Neuronal stem cell (in vitro differentiated cells): Measurements from ENCODE around the gene HOXA5.

Source experiments
- DNase-seq: peaks from one replicate; pipeline ENCODE4 v3.0.0-alpha.2; 2013; ENCODE audit warnings: low spot score
- H2AFZ ChIP-seq: one replicate; pipeline ENCODE4 v1.6.1; 2013; ENCODE audit warnings: mild to moderate bottlenecking, low read length, inconsistent platforms
- H2AK5ac ChIP-seq: 2 replicates; pipeline ENCODE4 v1.6.1; 2013; ENCODE audit warnings: low read depth, mild to moderate bottlenecking, inconsistent platforms, low read length, moderate library complexity, mixed read lengths
- H2BK120ac ChIP-seq: 2 replicates; pipeline ENCODE4 v1.6.1; 2013; ENCODE audit warnings: low read depth, mild to moderate bottlenecking, inconsistent platforms, low read length, moderate library complexity, mixed read lengths
- H2BK12ac ChIP-seq: one replicate; pipeline ENCODE4 v1.6.1; 2013; ENCODE audit warnings: low read length, inconsistent platforms
- H2BK15ac ChIP-seq: 2 replicates; pipeline ENCODE4 v1.6.1; 2013; ENCODE audit warnings: mild to moderate bottlenecking, low read length, inconsistent platforms, mixed read lengths
- H2BK5ac ChIP-seq: one replicate; pipeline ENCODE4 v1.6.1; 2013; ENCODE audit warnings: inconsistent platforms, mild to moderate bottlenecking, low read length, moderate library complexity
- H3K14ac ChIP-seq: one replicate; pipeline ENCODE4 v1.6.1; 2013; ENCODE audit warnings: low read length, inconsistent platforms
- H3K18ac ChIP-seq: 2 replicates; pipeline ENCODE4 v1.6.1; 2013; ENCODE audit warnings: low read length, inconsistent platforms
- H3K23ac ChIP-seq: 2 replicates; pipeline ENCODE4 v1.6.1; 2013; ENCODE audit warnings: low read depth, mild to moderate bottlenecking, mixed read lengths, low read length, inconsistent platforms; ENCODE audit not compliant: poor library complexity
- H3K27ac ChIP-seq: replicated peaks from 3 replicates; pipeline ENCODE4 v1.5.1; 2013; ENCODE audit warnings: low read length, inconsistent platforms
- H3K27me3 ChIP-seq, 3 experiments: 2 replicates each; pipeline ENCODE4 v1.6.1; 2013; ENCODE audit warnings: low read length in 3 of 3, mild to moderate bottlenecking in 2 of 3, inconsistent platforms in 1 of 3, low read depth in 1 of 3, mixed read lengths in 1 of 3, moderate library complexity in 1 of 3; ENCODE audit not compliant: control insufficient read depth in 3 of 3, insufficient read depth in 3 of 3
- H3K36me3 ChIP-seq, 2 donors: replicated peaks in 1 of 2; 2 replicates each; pipeline ENCODE4 v1.6.1; 2013; ENCODE audit warnings: low read length in 2 of 2; ENCODE audit not compliant: control insufficient read depth in 2 of 2, insufficient read depth in 2 of 2
- H3K4ac ChIP-seq: 2 replicates; pipeline ENCODE4 v1.6.1; 2013; ENCODE audit warnings: inconsistent platforms, mild to moderate bottlenecking, low read length, moderate library complexity
- H3K4me1 ChIP-seq, 2 donors: 1 replicate in 1 of 2; 2 replicates in 1 of 2; pipeline ENCODE4 v1.6.1; 2013; ENCODE audit warnings: low read length in 2 of 2, low read depth in 1 of 2; ENCODE audit not compliant: control insufficient read depth in 2 of 2, insufficient read depth in 1 of 2
- H3K4me2 ChIP-seq: one replicate; pipeline ENCODE4 v1.6.1; 2013; ENCODE audit warnings: mild to moderate bottlenecking, low read length, inconsistent platforms; ENCODE audit not compliant: insufficient read depth, poor library complexity, severe bottlenecking
- H3K4me3 ChIP-seq, 2 donors: 2 replicates each; pipeline ENCODE4 v1.5.1; 2013; ENCODE audit warnings: low read length in 2 of 2, mild to moderate bottlenecking in 2 of 2, inconsistent platforms in 1 of 2, moderate library complexity in 1 of 2
- H3K79me1 ChIP-seq: one replicate; pipeline ENCODE4 v1.6.1; 2013; ENCODE audit warnings: low read depth, mild to moderate bottlenecking, inconsistent platforms, low read length, moderate library complexity
- H3K9ac ChIP-seq: one replicate; pipeline ENCODE4 v1.6.1; 2013; ENCODE audit warnings: mild to moderate bottlenecking, low read depth, low read length, inconsistent platforms; ENCODE audit not compliant: poor library complexity
- H3K9me3 ChIP-seq, 2 donors: replicated peaks in 1 of 2; 2 replicates each; pipeline versions ENCODE3 to v1.6.1; 2013; ENCODE audit warnings: low read length in 2 of 2, mild to moderate bottlenecking in 2 of 2, inconsistent platforms in 1 of 2, low read depth in 1 of 2, mixed read lengths in 1 of 2, moderate library complexity in 1 of 2; ENCODE audit not compliant: control insufficient read depth in 2 of 2, insufficient read depth in 1 of 2
- H4K8ac ChIP-seq: one replicate; pipeline ENCODE4 v1.6.1; 2013; ENCODE audit warnings: low read depth, mild to moderate bottlenecking, inconsistent platforms, low read length, moderate library complexity
- H4K91ac ChIP-seq: one replicate; pipeline ENCODE4 v1.6.1; 2013; ENCODE audit warnings: low read length, low read depth, mild to moderate bottlenecking, inconsistent platforms; ENCODE audit not compliant: poor library complexity
- WGBS, 2 donors: extraction: QIAGEN DNeasy Blood & Tissue Kit; methylation state at CpG; one replicate each; pipeline ENCODE4 v1.1.7; 2013; ENCODE audit warnings: missing lambda C conversion rate in 2 of 2, mixed read lengths in 1 of 2; ENCODE audit not compliant: insufficient read length in 2 of 2, insufficient replicate concordance in 1 of 2; ENCODE audit errors: extremely low coverage in 2 of 2; 5-methylcytosine and 5-hydroxymethylcytosine counted together

Gene HOXA5

DNA sequence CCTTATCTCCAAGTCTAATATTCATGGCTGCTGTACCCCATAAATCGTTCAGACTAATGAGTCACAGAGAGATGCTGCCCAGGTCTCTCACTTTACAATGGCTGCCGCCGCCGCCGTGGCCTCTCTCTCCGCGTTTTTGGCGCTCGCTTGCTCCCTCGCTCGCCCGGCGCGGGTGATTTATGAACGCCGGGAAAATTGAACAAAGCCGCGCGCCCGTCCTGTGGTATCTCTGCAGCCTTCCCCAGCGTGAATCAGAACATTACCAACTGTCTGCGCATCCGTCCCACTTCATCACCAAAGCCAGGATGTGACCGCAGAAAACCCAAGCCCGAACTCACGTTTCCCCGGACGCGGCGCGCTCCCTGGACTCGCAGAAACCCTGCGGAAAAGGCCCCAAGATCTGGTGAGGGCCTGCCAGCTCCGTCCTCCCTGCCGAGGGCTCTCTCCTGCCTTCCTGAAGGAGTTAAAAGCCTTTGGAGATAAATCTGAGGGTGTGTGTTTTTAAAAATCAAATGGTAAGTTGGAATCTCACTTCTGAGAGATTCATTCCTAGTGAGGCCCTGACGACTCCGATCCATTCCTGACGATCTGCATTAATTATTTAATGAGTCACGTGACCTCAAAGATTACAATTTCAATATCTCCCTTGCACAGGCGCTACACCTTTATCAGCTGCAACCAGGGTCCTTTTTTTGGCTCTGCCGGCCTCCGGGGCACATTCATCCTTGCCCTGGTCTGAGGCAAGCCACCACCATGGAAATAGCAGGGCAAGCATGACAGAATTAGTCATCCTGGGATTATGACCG is 19.2 kb downstream of the HOXA5 start:
- Histone ChIP-seq H3K9ac (no peak overlapping the region), H3K23ac (no peak overlapping the region), H3K18ac (no peak overlapping the region), H3K4me3 (peak overlapping the region in 1 of 2 donors; percentile 31), H2BK12ac (no peak overlapping the region), H3K36me3 (no peaks in the 10 kb centered on the region), H2BK15ac (no peak overlapping the region), H3K27me3 (peaks cover 49 to 99% (median 96%) of the 10 kb centered on the region in 3 experiments), H2AFZ (peak overlapping the region; percentile 59), H3K14ac (no peak overlapping the region), H3K79me1 (no peaks in the 10 kb centered on the region), H2AK5ac (no peak overlapping the region), H3K4me1 (no peaks in the 10 kb centered on the region), H3K4ac (no peak overlapping the region), H2BK120ac (no peak overlapping the region), H2BK5ac (no peak overlapping the region), H3K9me3 (peaks cover 0 to 5% of the 10 kb centered on the region in 2 donors), H4K8ac (no peak overlapping the region), H4K91ac (no peak overlapping the region), H3K4me2 (no peak overlapping the region), H3K27ac (no peak overlapping the region)
- DNase-seq: no peak
- no CpG with 5 or more reads among the region's 43 CpGs for WGBS, 2 donors

DNA sequence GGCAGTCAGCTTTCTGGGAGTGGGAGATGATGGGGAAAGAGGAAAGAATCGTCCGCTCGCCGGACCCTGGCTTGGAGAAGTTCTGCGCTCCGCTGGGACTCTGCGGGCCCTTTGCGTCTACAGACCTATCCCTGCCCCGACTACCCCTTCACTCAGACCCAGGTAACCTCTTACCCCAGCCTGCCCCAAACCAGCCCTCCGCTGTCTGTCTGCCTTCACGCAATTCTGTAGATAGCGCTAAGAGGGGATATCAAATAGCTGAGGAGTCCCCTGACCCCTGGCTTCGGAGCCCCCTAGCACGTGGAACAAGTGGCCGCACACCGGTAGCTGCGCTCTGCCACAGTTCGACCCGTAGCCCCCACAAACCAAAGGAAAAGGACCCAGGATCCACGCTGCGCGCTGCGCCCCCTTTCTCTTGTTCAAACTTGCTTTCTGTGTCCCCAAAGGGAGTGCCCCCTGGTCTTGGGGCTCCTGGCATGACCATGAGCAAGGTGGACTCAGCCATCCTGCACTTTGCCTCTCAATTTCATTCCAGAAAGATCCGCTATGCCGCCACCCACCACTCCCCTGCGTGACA is 19.9 kb downstream of the HOXA5 start:
- Histone ChIP-seq H2BK5ac (no peak overlapping the region), H3K9ac (no peak overlapping the region), H2BK120ac (no peak overlapping the region), H4K91ac (no peak overlapping the region), H3K4me2 (no peak overlapping the region), H2AK5ac (no peak overlapping the region), H3K23ac (no peak overlapping the region), H4K8ac (no peak overlapping the region), H3K36me3 (no peaks in the 10 kb centered on the region), H3K4ac (no peak overlapping the region), H3K4me3 (peak overlapping the region in 1 of 2 donors; percentile 3), H3K4me1 (no peaks in the 10 kb centered on the region), H2BK12ac (no peak overlapping the region), H3K9me3 (peaks cover 0 to 4% of the 10 kb centered on the region in 2 donors), H3K27me3 (peaks cover 46 to 99% (median 96%) of the 10 kb centered on the region in 3 experiments), H2BK15ac (no peak overlapping the region), H3K27ac (no peak overlapping the region), H3K79me1 (no peaks in the 10 kb centered on the region), H3K18ac (no peak overlapping the region), H2AFZ (no peak overlapping the region), H3K14ac (no peak overlapping the region)
- no peak for DNase-seq
- WGBS, 2 donors: no CpG with 5 or more reads among the region's 26 CpGs

DNA sequence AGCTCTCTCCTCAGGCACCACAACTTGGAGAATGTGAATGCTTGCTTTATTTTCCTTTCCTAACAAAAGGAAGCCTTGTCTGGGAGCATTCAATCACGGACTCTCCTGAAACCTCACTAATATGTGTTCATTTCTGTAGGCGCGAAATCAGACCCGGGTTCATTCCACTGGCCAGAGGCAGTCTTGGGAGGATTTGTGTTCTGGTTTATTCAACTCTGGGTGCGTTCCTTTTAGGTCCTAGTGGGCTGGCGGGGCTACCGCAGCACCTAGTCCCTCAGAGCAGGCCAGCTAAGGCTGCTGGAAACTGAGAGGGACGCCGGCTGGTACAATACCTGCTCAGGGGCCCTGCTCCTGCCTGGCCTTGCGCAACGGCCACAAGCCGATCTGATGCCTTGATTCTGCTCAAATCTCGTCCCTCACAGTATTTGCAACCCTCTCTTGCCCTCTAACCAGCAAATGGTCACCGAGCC is 20.4 kb downstream of the HOXA5 start:
- Histone ChIP-seq H2BK12ac (no peak overlapping the region), H3K4me3 (no peak overlapping the region), H3K9ac (no peak overlapping the region), H3K4me1 (no peaks in the 10 kb centered on the region), H2AFZ (no peak overlapping the region), H3K27me3 (peaks cover 47 to 99% (median 96%) of the 10 kb centered on the region in 3 experiments), H2AK5ac (no peak overlapping the region), H4K91ac (no peak overlapping the region), H3K27ac (no peak overlapping the region), H2BK15ac (no peak overlapping the region), H3K14ac (no peak overlapping the region), H2BK5ac (no peak overlapping the region), H3K18ac (no peak overlapping the region), H3K9me3 (peaks cover 0 to 4% of the 10 kb centered on the region in 2 donors), H2BK120ac (no peak overlapping the region), H3K4ac (no peak overlapping the region), H3K79me1 (no peaks in the 10 kb centered on the region), H3K23ac (no peak overlapping the region), H3K4me2 (no peak overlapping the region), H4K8ac (no peak overlapping the region), H3K36me3 (no peaks in the 10 kb centered on the region)
- WGBS, 2 donors: no CpG with 5 or more reads among the region's 14 CpGs
- no peak for DNase-seq
